Mucosa of descending colon (tissue), 3 donors: ENCODE measurements around the gene NGB. TPM values are rescaled to one million over a fixed set of nuclear protein-coding genes. Genes with fewer than 3 reads are reported as not detected.
"Not testable (repeated sequence)": the region's sequence is repeated elsewhere in the genome, so short reads cannot be mapped to it uniquely, and the experiment has no call there.

Experiments used
- ATAC-seq: fragments of 200-7000 bp; cut with Tn5 transposase; one replicate; pipeline ENCODE4 v1.9.1; 2020; ENCODE audit warnings: mild to moderate bottlenecking, moderate library complexity
- DNase-seq, 3 donors: peaks; one replicate each; pipeline ENCODE4 v3.0.0-alpha.2; 2020
- H3K36me3 ChIP-seq: fragments of 200-600 bp; one replicate; pipeline ENCODE4 v1.8.0; 2021; ENCODE audit warnings: low read depth, mild to moderate bottlenecking
- H3K4me1 ChIP-seq: fragments of 200-600 bp; one replicate; pipeline ENCODE4 v1.8.0; 2021; ENCODE audit warnings: low read depth, mild to moderate bottlenecking
- H3K4me3 ChIP-seq: fragments of 200-600 bp; one replicate; pipeline ENCODE4 v1.8.0; 2021; ENCODE audit warnings: mild to moderate bottlenecking
- H3K9me3 ChIP-seq: fragments of 200-600 bp; one replicate; pipeline ENCODE4 v1.8.0; 2021; ENCODE audit warnings: mild to moderate bottlenecking
- CTCF ChIP-seq: fragments of 200-600 bp; IDR thresholded peaks from one replicate; pipeline ENCODE4 v1.8.0; 2022; ENCODE audit warnings: antibody characterized with exemption, mild to moderate bottlenecking
- intact Hi-C, 2 donors: fragments of 100-400 bp; cut with DNase I in 1 of 2; cut with micrococcal nuclease in 1 of 2; formaldehyde crosslinking; loops; one replicate each; pipeline versions ENCODE4 v1.11.0 to v1.11.1; 2022; cut with DNase I, micrococcal nuclease
- total RNA-seq, 3 donors: library from RNA; stranded (reverse); fragmentation: NEBNext Ultra II Directional in 2 of 3; extraction: Animal tissue kit (Norgen Biotek cat#: 25700) in 2 of 3; gene quantifications; one replicate each; pipeline versions ENCODE4 v1.2.1 to v1.2.4, GENCODE V29; 2021 to 2023
- donor health status: DM: no; HTN: no; CAD: no; lungs with moderate emphysema.
- donor health status: DM: no; HTN: no; CAD: no.
- donor health status: DM: no; HTN: yes; CAD: no.

The NGB gene
- total RNA-seq, 3 donors from 2014 or later, result 0.14 to 5.3 TPM; not detected in 1

GRCh38 chr14:77281852-77282410 is 10.9 kb upstream of the NGB start:
- ATAC-seq (no peak), DNase-seq (no peak)
- no peak overlapping the region for H3K4me3 ChIP-seq
- no peak for TF ChIP-seq CTCF
- H3K36me3 ChIP-seq, result no peaks in the 10 kb centered on the region
- intact Hi-C loops, result no loop called here
- H3K9me3 ChIP-seq, result no peaks in the 10 kb centered on the region
- no peaks in the 10 kb centered on the region for H3K4me1 ChIP-seq

GRCh38 chr14:77280921-77281320 is 9.9 kb upstream of the NGB start:
- H3K4me1 ChIP-seq, ATAC-seq, H3K4me3 ChIP-seq, DNase-seq, intact Hi-C loops, H3K36me3 ChIP-seq, H3K9me3 ChIP-seq: not testable (repeated sequence)

- TF ChIP-seq CTCF, result no peak
- Histone ChIP-seq H3K9me3 (no peaks in the 10 kb centered on the region), H3K4me3 (no peak overlapping the region), H3K36me3 (no peaks in the 10 kb centered on the region), H3K4me1 (no peaks in the 10 kb centered on the region)
- intact Hi-C loops, result no loop called here
- ATAC-seq (no peak), DNase-seq (no peak)
Observed at GRCh38 chr14:77279719-77280118, 8.7 kb upstream of the NGB start.

- Histone ChIP-seq H3K36me3 (no peaks in the 10 kb centered on the region), H3K4me3 (no peak overlapping the region), H3K4me1 (no peaks in the 10 kb centered on the region), H3K9me3 (no peaks in the 10 kb centered on the region)
- intact Hi-C loops, result no loop called here
- TF ChIP-seq CTCF, result no peak
- ATAC-seq (peak; percentile 30), DNase-seq (no peak)
Observed at GRCh38 chr14:77278461-77279230, 7.6 kb upstream of the NGB start.

- intact Hi-C loops, result no loop called here
- ATAC-seq (no peak), DNase-seq (no peak)
- Histone ChIP-seq H3K4me3 (no peak overlapping the region), H3K4me1 (no peaks in the 10 kb centered on the region), H3K9me3 (no peaks in the 10 kb centered on the region), H3K36me3 (no peaks in the 10 kb centered on the region)
- TF ChIP-seq CTCF, result no peak
Observed at GRCh38 chr14:77276959-77277358, 6.0 kb upstream of the NGB start.

- Histone ChIP-seq H3K9me3 (no peaks in the 10 kb centered on the region), H3K4me3 (no peak overlapping the region), H3K36me3 (no peaks in the 10 kb centered on the region), H3K4me1 (no peaks in the 10 kb centered on the region)
- no peak for TF ChIP-seq CTCF
- ATAC-seq, result no peak
- no peak for DNase-seq
- intact Hi-C loops, result no loop called here
Observed at GRCh38 chr14:77276295-77276935, 5.4 kb upstream of the NGB start.
